GM18517 (cell line): ENCODE results near the gene PRPS2.

Experiments
- ATAC-seq: cut with Tn5 transposase; IDR thresholded peaks from one replicate; pipeline ENCODE4 v1.9.1; 2021; ENCODE audit warnings: mild to moderate bottlenecking, moderate library complexity; ENCODE audit not compliant: unreplicated experiment

The PRPS2 gene

GRCh38 chrX:12791257-12792228 is at the start of gene PRPS2:
PRPS2 (plus strand) TSS chrX:12791412; CDS start chrX:12791498, 86 bp downstream.
- ATAC-seq: peak; percentile 62

- no peak for ATAC-seq
Measured at GRCh38 chrX:12741416-12741815, 49.8 kb upstream of the PRPS2 start.

- no peak for ATAC-seq
Measured at GRCh38 chrX:12747433-12747832, 43.8 kb upstream of the PRPS2 start.

GRCh38 chrX:12751887-12752286 is 39.3 kb upstream of the PRPS2 start:
- no peak for ATAC-seq

- ATAC-seq: no peak
Measured at GRCh38 chrX:12753366-12753765, 37.8 kb upstream of the PRPS2 start.

GRCh38 chrX:12758291-12758690 is 32.9 kb upstream of the PRPS2 start:
- ATAC-seq: no peak

- ATAC-seq: no peak
Measured at GRCh38 chrX:12767856-12768255, 23.4 kb upstream of the PRPS2 start.

- no peak for ATAC-seq
Measured at GRCh38 chrX:12768491-12768890, 22.7 kb upstream of the PRPS2 start.

- no peak for ATAC-seq
Measured at GRCh38 chrX:12770440-12770839, 20.8 kb upstream of the PRPS2 start.

- peak; percentile 94 for ATAC-seq
Measured at GRCh38 chrX:12771445-12772069, 19.7 kb upstream of the PRPS2 start.

GRCh38 chrX:12777670-12778069 is 13.5 kb upstream of the PRPS2 start:
- no peak for ATAC-seq

- no peak for ATAC-seq
Measured at GRCh38 chrX:12779534-12779933, 11.7 kb upstream of the PRPS2 start.

GRCh38 chrX:12788645-12789044 is 2.6 kb upstream of the PRPS2 start:
- ATAC-seq: no peak

GRCh38 chrX:12789976-12790375 is 1.2 kb upstream of the PRPS2 start:
- no peak for ATAC-seq

- peak; percentile 22 for ATAC-seq
Measured at GRCh38 chrX:12790885-12791256, 341 bp upstream of the PRPS2 start.

GRCh38 chrX:12792711-12793110 is 1.5 kb downstream of the PRPS2 start:
- no peak for ATAC-seq

GRCh38 chrX:12794654-12795053 is 3.4 kb downstream of the PRPS2 start:
- ATAC-seq: no peak

- ATAC-seq: no peak
Measured at GRCh38 chrX:12798601-12799000, 7.4 kb downstream of the PRPS2 start.

GRCh38 chrX:12799118-12799517 is 7.9 kb downstream of the PRPS2 start:
- no peak for ATAC-seq

GRCh38 chrX:12802741-12803140 is 11.5 kb downstream of the PRPS2 start:
- no peak for ATAC-seq

- no peak for ATAC-seq
Measured at GRCh38 chrX:12804655-12805054, 13.4 kb downstream of the PRPS2 start.

- no peak for ATAC-seq
Measured at GRCh38 chrX:12805333-12805732, 14.1 kb downstream of the PRPS2 start.
